ENCODE measurements around the gene ABCB6.

The ABCB6 gene

GRCh38 chr2:219165058-219165911, 53.5 kb downstream of the ABCB6 start:
- no peak for DNase-seq

- DNase-seq, result no peak
Measured at GRCh38 chr2:219163156-219163555, 55.6 kb downstream of the ABCB6 start.

GRCh38 chr2:219161097-219161496, 57.7 kb downstream of the ABCB6 start:
- no peak for DNase-seq

GRCh38 chr2:219160186-219161017, 58.4 kb downstream of the ABCB6 start, which contains the start of gene NHEJ1:
Gene NHEJ1 (minus strand): TSS chr2:219160815. CDS start chr2:219158362, 2,453 bp downstream.
- DNase-seq, result peak; percentile 93
